Esophagus (tissue), 2 donors: Measurements from ENCODE around the gene MMP25. TPM values are rescaled to one million over a fixed set of nuclear protein-coding genes. Genes with fewer than 3 reads are reported as not detected.

ENCODE experiments used
- H3K27ac ChIP-seq, 2 donors: one replicate each; pipeline ENCODE4 v1.5.1; 2013; ENCODE audit warnings: low read depth in 2 of 2, mild to moderate bottlenecking in 2 of 2, inconsistent platforms in 1 of 2, low read length in 1 of 2, moderate library complexity in 1 of 2
- H3K27me3 ChIP-seq, 2 donors: one replicate each; pipeline ENCODE4 v1.6.1; 2013; ENCODE audit warnings: low read length in 2 of 2, control low read depth in 1 of 2, mild to moderate bottlenecking in 1 of 2; ENCODE audit not compliant: insufficient read depth in 2 of 2, control insufficient read depth in 1 of 2
- H3K36me3 ChIP-seq, 2 donors: one replicate each; pipeline ENCODE4 v1.6.1; 2013; ENCODE audit warnings: low read length in 1 of 2; ENCODE audit not compliant: control insufficient read depth in 2 of 2, insufficient read depth in 2 of 2
- H3K4me1 ChIP-seq, 2 donors: one replicate each; pipeline ENCODE4 v1.6.1; 2013; ENCODE audit warnings: low read length in 1 of 2; ENCODE audit not compliant: control insufficient read depth in 2 of 2, insufficient read depth in 2 of 2
- H3K4me3 ChIP-seq, 2 donors: one replicate each; pipeline ENCODE4 v1.5.1; 2013; ENCODE audit warnings: low read length in 2 of 2, mild to moderate bottlenecking in 2 of 2, low read depth in 1 of 2, moderate library complexity in 1 of 2
- H3K9me3 ChIP-seq, 2 donors: one replicate each; pipeline ENCODE4 v1.6.1; 2013; ENCODE audit warnings: mild to moderate bottlenecking in 2 of 2, low read depth in 1 of 2, low read length in 1 of 2, moderate library complexity in 1 of 2; ENCODE audit not compliant: control insufficient read depth in 2 of 2, insufficient read depth in 1 of 2
- WGBS, 2 donors: extraction: QIAGEN DNeasy Blood & Tissue Kit; methylation state at CpG; one replicate each; pipeline ENCODE4 v1.1.7; 2013; 5-methylcytosine and 5-hydroxymethylcytosine counted together
- polyA plus RNA-seq, 2 donors: library from polyadenylated mRNA; stranded (reverse); fragments of 200-250 nt; gene quantifications; one replicate each; pipeline ENCODE4 v1.2.3, GENCODE V29; 2013
- donor health status: healthy with polysubstance abuse.
- donor health status: Bipolar disorder and iron deficiency.

The MMP25 gene
- polyA plus RNA-seq, 2 donors: 0.51 to 2.6 TPM

GRCh38 chr16:3015865-3016521, 30.4 kb upstream of the MMP25 start:
- no peak overlapping the region for H3K4me3 ChIP-seq
- H3K36me3 ChIP-seq: no peaks in the 10 kb centered on the region
- 85 to 86% methylated on average over 13 of the region's 13 CpGs for WGBS, 2 donors
- H3K27ac ChIP-seq: no peak overlapping the region
- H3K9me3 ChIP-seq: no peaks in the 10 kb centered on the region
- H3K4me1 ChIP-seq: peaks cover 0 to 6% of the 10 kb centered on the region in 2 donors
- peaks cover 0 to 4% of the 10 kb centered on the region in 2 donors for H3K27me3 ChIP-seq

- Histone ChIP-seq H3K36me3 (no peaks in the 10 kb centered on the region), H3K9me3 (no peaks in the 10 kb centered on the region), H3K27ac (no peak overlapping the region), H3K27me3 (no peaks in the 10 kb centered on the region), H3K4me1 (peaks cover 0 to 17% of the 10 kb centered on the region in 2 donors), H3K4me3 (no peak overlapping the region)
- 68 to 76% methylated on average over 17 to 20 of the region's 20 CpGs for WGBS, 2 donors
Measured at GRCh38 chr16:3017344-3017743, 29.0 kb upstream of the MMP25 start.

GRCh38 chr16:3017794-3018506, 28.4 kb upstream of the MMP25 start, which contains the start of gene CLDN6:
Gene CLDN6, minus strand, starts transcription at chr16:3018183. Its CDS starts 2,162 bp downstream, at chr16:3016021.
- Histone ChIP-seq H3K9me3 (no peaks in the 10 kb centered on the region), H3K4me3 (no peak within 1 kb of the TSS), H3K36me3 (no peaks in the 10 kb centered on the region), H3K4me1 (peaks cover 3 to 23% of the 10 kb centered on the region in 2 donors), H3K27ac (no peak within 1 kb of the TSS), H3K27me3 (no peaks in the 10 kb centered on the region)
- 13 to 14% methylated on average over 50 to 52 of the region's 52 CpGs for WGBS, 2 donors

GRCh38 chr16:3019594-3020246, 26.6 kb upstream of the MMP25 start:
- 29 to 30% methylated on average over 40 of the region's 40 CpGs for WGBS, 2 donors
- no peak overlapping the region for H3K27ac ChIP-seq
- H3K4me3 ChIP-seq: peak overlapping the region; percentile 35 to 67
- H3K4me1 ChIP-seq: peaks cover 7 to 32% of the 10 kb centered on the region in 2 donors
- H3K36me3 ChIP-seq: no peaks in the 10 kb centered on the region
- H3K27me3 ChIP-seq: no peaks in the 10 kb centered on the region
- no peaks in the 10 kb centered on the region for H3K9me3 ChIP-seq

- Histone ChIP-seq H3K4me1 (peaks cover 7 to 32% of the 10 kb centered on the region in 2 donors), H3K27me3 (no peaks in the 10 kb centered on the region)
- WGBS, 2 donors: 0 to 1% methylated on average over 41 to 49 of the region's 49 CpGs
Measured at GRCh38 chr16:3020247-3020603, 26.1 kb upstream of the MMP25 start, which contains the start of gene TNFRSF12A. Gene TNFRSF12A, plus strand, starts transcription at chr16:3020368. Its CDS starts 30 bp downstream, at chr16:3020398.

GRCh38 chr16:3020604-3021448, 25.5 kb upstream of the MMP25 start:
- no peaks in the 10 kb centered on the region for H3K27me3 ChIP-seq
- H3K36me3 ChIP-seq: peaks cover 0 to 4% of the 10 kb centered on the region in 2 donors
- 1% methylated on average over 55 to 57 of the region's 57 CpGs for WGBS, 2 donors
- H3K27ac ChIP-seq: peak overlapping the region; percentile 96 to 98
- no peaks in the 10 kb centered on the region for H3K9me3 ChIP-seq
- H3K4me3 ChIP-seq: peak overlapping the region; percentile 67 to 69
- H3K4me1 ChIP-seq: peaks cover 7 to 32% of the 10 kb centered on the region in 2 donors

More at GRCh38 chr16:3020247-3020603, 26.1 kb upstream of the MMP25 start, which contains the start of gene TNFRSF12A:
- no peaks in the 10 kb centered on the region for H3K9me3 ChIP-seq
- H3K36me3 ChIP-seq: no peaks in the 10 kb centered on the region
- peak within 1 kb of the TSS; percentile 67 to 69 for H3K4me3 ChIP-seq
- H3K27ac ChIP-seq: peak within 1 kb of the TSS; percentile 96 to 98

GRCh38 chr16:3021449-3022207, 24.7 kb upstream of the MMP25 start:
- peak overlapping the region; percentile 67 to 69 for H3K4me3 ChIP-seq
- H3K27me3 ChIP-seq: no peaks in the 10 kb centered on the region
- H3K4me1 ChIP-seq: peaks cover 7 to 32% of the 10 kb centered on the region in 2 donors
- H3K9me3 ChIP-seq: no peaks in the 10 kb centered on the region
- 7 to 14% methylated on average over 21 to 25 of the region's 25 CpGs for WGBS, 2 donors
- H3K36me3 ChIP-seq: peaks cover 5 to 12% of the 10 kb centered on the region in 2 donors
- H3K27ac ChIP-seq: peak overlapping the region; percentile 96 to 98

- Histone ChIP-seq H3K36me3 (peaks cover 5 to 18% of the 10 kb centered on the region in 2 donors), H3K27me3 (no peaks in the 10 kb centered on the region), H3K4me1 (peaks cover 7 to 32% of the 10 kb centered on the region in 2 donors), H3K4me3 (peak overlapping the region in 1 of 2 donors; percentile 69), H3K9me3 (no peaks in the 10 kb centered on the region), H3K27ac (peak overlapping the region; percentile 96 to 98)
- 5 to 21% methylated on average over 7 to 8 of the region's 8 CpGs for WGBS, 2 donors
Measured at GRCh38 chr16:3022208-3022683, 24.1 kb upstream of the MMP25 start.
